Measurements from ENCODE around the gene NTRK3. TPM values are rescaled to one million over a fixed set of nuclear protein-coding genes. Genes with fewer than 3 reads are reported as not detected.

The NTRK3 gene
- total RNA-seq, 2 donors from 2014 or later, result 0.66 to 5.2 TPM

DNA sequence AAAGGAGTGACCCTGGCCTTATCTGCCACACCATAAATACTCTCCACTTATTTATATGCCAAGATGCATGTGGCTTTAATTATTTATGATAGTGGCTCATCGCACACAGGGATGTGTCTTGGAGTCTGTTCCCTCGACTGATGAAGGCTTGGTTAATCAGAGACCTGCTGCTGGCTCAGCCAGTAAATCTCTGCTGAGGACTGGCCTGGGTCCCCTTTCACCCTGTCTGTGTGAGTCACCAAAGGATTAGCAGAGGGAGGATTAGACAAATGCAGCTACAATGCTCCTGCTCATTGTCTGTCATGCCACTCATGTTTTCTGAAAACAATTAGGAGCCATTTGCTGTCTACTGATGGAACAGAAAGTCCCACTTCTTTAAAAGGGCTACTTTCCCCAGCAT is 226.8 kb downstream of the NTRK3 start:
- intact Hi-C loops (cut with DNase I), result no loop called here
- WGBS, 2 donors, result 44 to 58% methylated on average over 2 of the region's 2 CpGs
- TF ChIP-seq, protein P1, sequence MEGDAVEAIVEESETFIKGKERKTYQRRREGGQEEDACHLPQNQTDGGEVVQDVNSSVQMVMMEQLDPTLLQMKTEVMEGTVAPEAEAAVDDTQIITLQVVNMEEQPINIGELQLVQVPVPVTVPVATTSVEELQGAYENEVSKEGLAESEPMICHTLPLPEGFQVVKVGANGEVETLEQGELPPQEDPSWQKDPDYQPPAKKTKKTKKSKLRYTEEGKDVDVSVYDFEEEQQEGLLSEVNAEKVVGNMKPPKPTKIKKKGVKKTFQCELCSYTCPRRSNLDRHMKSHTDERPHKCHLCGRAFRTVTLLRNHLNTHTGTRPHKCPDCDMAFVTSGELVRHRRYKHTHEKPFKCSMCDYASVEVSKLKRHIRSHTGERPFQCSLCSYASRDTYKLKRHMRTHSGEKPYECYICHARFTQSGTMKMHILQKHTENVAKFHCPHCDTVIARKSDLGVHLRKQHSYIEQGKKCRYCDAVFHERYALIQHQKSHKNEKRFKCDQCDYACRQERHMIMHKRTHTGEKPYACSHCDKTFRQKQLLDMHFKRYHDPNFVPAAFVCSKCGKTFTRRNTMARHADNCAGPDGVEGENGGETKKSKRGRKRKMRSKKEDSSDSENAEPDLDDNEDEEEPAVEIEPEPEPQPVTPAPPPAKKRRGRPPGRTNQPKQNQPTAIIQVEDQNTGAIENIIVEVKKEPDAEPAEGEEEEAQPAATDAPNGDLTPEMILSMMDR (IDR thresholded peaks at IDR 0.05), result no peak
- no peak for TF ChIP-seq POLR2A (IDR thresholded peaks at IDR 0.05)
- DNase-seq (no peak), ATAC-seq (no peak)
- H3K4me1 ChIP-seq, result no peaks in the 10 kb centered on the region
- H3K27ac ChIP-seq, result no peak overlapping the region
- H3K36me3 ChIP-seq (replicated peaks in 1 of 2; ENCODE audit: insufficient read depth in 1 of 2, low read depth in 2 of 2), result no peaks in the 10 kb centered on the region
- no peak overlapping the region for H3K4me3 ChIP-seq
- H3K27me3 ChIP-seq, result no peaks in the 10 kb centered on the region
- no peaks in the 10 kb centered on the region for H3K9me3 ChIP-seq

DNA sequence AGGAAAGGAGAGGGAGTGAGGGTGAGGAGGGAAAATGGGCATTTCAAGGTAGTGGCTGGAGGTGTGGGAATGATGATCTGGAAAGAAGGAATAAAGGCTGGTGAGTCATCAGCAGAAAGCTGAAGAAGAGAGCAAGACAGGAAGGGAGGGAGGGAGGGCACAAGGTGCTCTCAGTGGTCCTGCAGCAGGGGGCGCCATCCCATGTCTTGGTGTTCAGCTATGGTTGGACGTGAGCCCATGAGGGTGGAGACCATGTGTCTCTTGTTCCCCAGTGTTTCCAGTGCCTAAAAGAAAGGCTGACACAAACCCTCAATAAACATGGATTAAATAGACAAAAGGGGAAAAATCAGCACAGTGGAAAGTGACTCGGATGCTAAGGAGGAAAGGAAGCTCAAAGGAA is 228.5 kb downstream of the NTRK3 start:
- 31 to 43% methylated on average over 3 of the region's 3 CpGs for WGBS, 2 donors
- H3K27ac ChIP-seq, result no peak overlapping the region
- no peaks in the 10 kb centered on the region for H3K27me3 ChIP-seq
- no peaks in the 10 kb centered on the region for H3K9me3 ChIP-seq
- TF ChIP-seq POLR2A (IDR thresholded peaks at IDR 0.05), result no peak
- TF ChIP-seq, protein P1 (IDR thresholded peaks at IDR 0.05), result no peak
- H3K4me3 ChIP-seq, result no peak overlapping the region
- no peak for DNase-seq
- intact Hi-C loops (cut with DNase I), result no loop called here
- no peaks in the 10 kb centered on the region for H3K4me1 ChIP-seq
- ATAC-seq, result no peak
- H3K36me3 ChIP-seq (replicated peaks in 1 of 2; ENCODE audit: insufficient read depth in 1 of 2, low read depth in 2 of 2), result no peaks in the 10 kb centered on the region

DNA sequence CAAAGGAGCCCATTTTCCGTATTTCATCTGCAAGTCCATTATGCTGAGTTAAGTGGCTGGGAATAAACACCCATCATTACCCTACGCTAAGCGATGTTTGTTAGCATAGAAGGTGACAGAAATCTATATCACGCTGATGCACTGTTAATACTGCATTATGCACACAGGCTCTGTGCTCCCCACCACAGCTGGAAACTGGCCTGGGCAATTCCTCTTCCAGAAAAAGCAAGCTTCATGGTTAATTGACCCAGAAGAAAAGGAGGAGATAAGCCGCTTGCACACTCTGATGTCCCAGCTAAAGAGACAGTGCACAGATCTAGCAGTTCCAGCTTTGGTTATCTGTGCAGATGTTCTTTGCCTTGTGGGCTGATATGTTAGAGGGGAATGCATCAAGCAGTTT is 232.6 kb downstream of the NTRK3 start:
- no peak overlapping the region for H3K4me3 ChIP-seq
- H3K27me3 ChIP-seq, result no peaks in the 10 kb centered on the region
- intact Hi-C loops (cut with DNase I), result no loop called here
- DNase-seq, result no peak
- ATAC-seq, result no peak
- 67 to 76% methylated on average over 5 of the region's 5 CpGs for WGBS, 2 donors
- TF ChIP-seq POLR2A (IDR thresholded peaks at IDR 0.05), result no peak
- TF ChIP-seq, protein P1 (IDR thresholded peaks at IDR 0.05), result no peak
- H3K9me3 ChIP-seq, result no peaks in the 10 kb centered on the region
- no peak overlapping the region for H3K27ac ChIP-seq
- no peaks in the 10 kb centered on the region for H3K4me1 ChIP-seq
- H3K36me3 ChIP-seq (replicated peaks in 1 of 2; ENCODE audit: insufficient read depth in 1 of 2, low read depth in 2 of 2), result no peaks in the 10 kb centered on the region

DNA sequence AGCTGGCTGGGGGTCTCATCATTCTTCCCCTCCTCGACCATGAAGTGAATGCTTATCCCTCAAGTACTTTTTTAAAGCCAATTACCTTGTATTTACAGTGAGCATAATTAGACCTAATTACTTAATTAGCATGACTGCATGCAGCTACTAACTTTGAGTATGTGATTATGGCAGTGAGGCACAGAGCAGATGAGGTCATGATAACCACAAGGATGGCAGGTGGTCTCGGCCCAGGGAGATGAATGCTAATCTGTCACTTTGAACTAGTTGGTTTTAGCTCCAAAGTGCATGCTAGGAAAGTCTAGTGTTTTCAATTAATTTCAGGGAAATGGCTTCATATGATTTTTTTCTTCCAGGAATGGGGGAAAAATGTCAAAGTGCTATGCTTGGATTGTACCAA is 233.8 kb downstream of the NTRK3 start:
- WGBS, 2 donors, result 29 to 31% methylated on average over 2 of the region's 2 CpGs
- Histone ChIP-seq H3K27me3 (no peaks in the 10 kb centered on the region), H3K27ac (no peak overlapping the region), H3K4me3 (no peak overlapping the region), H3K9me3 (no peaks in the 10 kb centered on the region), H3K36me3 (replicated peaks in 1 of 2; ENCODE audit: insufficient read depth in 1 of 2, low read depth in 2 of 2) (no peaks in the 10 kb centered on the region), H3K4me1 (no peaks in the 10 kb centered on the region)
- TF ChIP-seq, protein P1 (IDR thresholded peaks at IDR 0.05), result no peak
- TF ChIP-seq POLR2A (IDR thresholded peaks at IDR 0.05), result no peak
- ATAC-seq (no peak), DNase-seq (no peak)
- intact Hi-C loops (cut with DNase I), result no loop called here

DNA sequence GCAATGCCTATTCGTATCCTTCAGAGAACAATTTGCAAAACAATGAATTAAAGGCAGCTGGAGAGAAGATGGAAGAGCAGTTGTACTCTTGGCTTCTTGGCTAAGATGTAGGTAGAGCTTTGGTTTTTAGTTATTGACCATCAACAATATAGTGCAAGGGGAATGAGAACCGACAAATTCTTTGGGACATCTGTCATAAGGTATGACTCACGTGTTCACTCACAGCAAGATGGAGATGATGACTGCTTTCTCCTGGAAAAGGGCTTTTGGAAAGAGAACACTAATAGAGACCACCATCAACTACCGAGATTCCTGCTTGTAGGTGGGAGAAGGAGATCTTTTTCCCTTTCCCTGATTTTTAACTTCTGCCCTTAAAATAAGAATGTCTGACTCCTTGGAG is 234.9 kb downstream of the NTRK3 start:
- H3K4me3 ChIP-seq, result no peak overlapping the region
- 51 to 66% methylated on average over 4 of the region's 4 CpGs for WGBS, 2 donors
- H3K9me3 ChIP-seq, result no peaks in the 10 kb centered on the region
- DNase-seq (no peak), ATAC-seq (no peak)
- no peaks in the 10 kb centered on the region for H3K36me3 ChIP-seq (replicated peaks in 1 of 2; ENCODE audit: insufficient read depth in 1 of 2, low read depth in 2 of 2)
- H3K4me1 ChIP-seq, result no peaks in the 10 kb centered on the region
- H3K27ac ChIP-seq, result no peak overlapping the region
- TF ChIP-seq, protein P1 (IDR thresholded peaks at IDR 0.05), result no peak
- no peak for TF ChIP-seq POLR2A (IDR thresholded peaks at IDR 0.05)
- intact Hi-C loops (cut with DNase I), result no loop called here
- H3K27me3 ChIP-seq, result no peaks in the 10 kb centered on the region
